Neutrophil (primary cell): ENCODE data around the gene FGR.

Experiments used
- H3K27ac ChIP-seq: fragments of 200-600 bp; sonication (generic); 2 replicates; pipeline ENCODE4 v1.5.1; 2016; ENCODE audit warnings: mild to moderate bottlenecking, moderate library complexity
- H3K27me3 ChIP-seq: fragments of 200-600 bp; sonication (generic); 2 replicates; pipeline ENCODE4 v1.6.0; 2016; ENCODE audit warnings: mild to moderate bottlenecking
- H3K36me3 ChIP-seq: fragments of 200-600 bp; sonication (generic); 2 replicates; pipeline ENCODE4 v1.5.1; 2017
- H3K4me1 ChIP-seq, 2 experiments: fragments of 200-600 bp in 1 of 2; sonication (generic) in 1 of 2; 1 replicate in 1 of 2; 2 replicates in 1 of 2; pipeline versions ENCODE4 v1.5.1 to v1.6.1; 2013 to 2016; ENCODE audit warnings: low read depth in 1 of 2, low read length in 1 of 2, mild to moderate bottlenecking in 1 of 2, moderate library complexity in 1 of 2; ENCODE audit not compliant: control insufficient read depth in 1 of 2, insufficient read depth in 1 of 2
- H3K4me3 ChIP-seq, 2 experiments: fragments of 200-600 bp in 1 of 2; sonication (generic) in 1 of 2; 1 replicate in 1 of 2; 2 replicates in 1 of 2; pipeline ENCODE4 v1.5.1; 2013 to 2016; ENCODE audit warnings: low read depth in 1 of 2, low read length in 1 of 2, mild to moderate bottlenecking in 1 of 2, moderate library complexity in 1 of 2
- H3K9me3 ChIP-seq: fragments of 200-600 bp; sonication (generic); 2 replicates; pipeline ENCODE4 v1.5.1; 2016
- CTCF ChIP-seq: fragments of 200-600 bp; sonication (generic); IDR thresholded peaks from 2 replicates; pipeline ENCODE4 v1.5.1; 2016; ENCODE audit warnings: antibody characterized with exemption

Gene FGR

GRCh38 chr1:27570356-27570755, 64.6 kb downstream of the FGR start:
- Histone ChIP-seq H3K27me3 (peaks cover 40% of the 10 kb centered on the region), H3K36me3 (no peaks in the 10 kb centered on the region), H3K27ac (no peak overlapping the region), H3K4me3 (no peak overlapping the region), H3K9me3 (no peaks in the 10 kb centered on the region), H3K4me1 (peaks cover 14 to 22% of the 10 kb centered on the region in 2 experiments)
- TF ChIP-seq CTCF = no peak

GRCh38 chr1:27569506-27570291, 65.3 kb downstream of the FGR start:
- Histone ChIP-seq H3K36me3 (no peaks in the 10 kb centered on the region), H3K4me1 (peaks cover 11 to 17% of the 10 kb centered on the region in 2 experiments), H3K27me3 (peaks cover 33% of the 10 kb centered on the region), H3K4me3 (no peak overlapping the region), H3K27ac (peak overlapping the region; percentile 48), H3K9me3 (no peaks in the 10 kb centered on the region)
- no peak for TF ChIP-seq CTCF

- peak overlapping the region; percentile 48 for H3K27ac ChIP-seq
- peaks cover 15 to 17% of the 10 kb centered on the region in 2 experiments for H3K4me1 ChIP-seq
- H3K4me3 ChIP-seq = no peak overlapping the region
Measured at GRCh38 chr1:27569088-27569460, 65.9 kb downstream of the FGR start.

GRCh38 chr1:27568300-27569087, 66.5 kb downstream of the FGR start:
- Histone ChIP-seq H3K4me1 (peaks cover 15 to 17% of the 10 kb centered on the region in 2 experiments), H3K27ac (peak overlapping the region; percentile 48), H3K9me3 (no peaks in the 10 kb centered on the region), H3K4me3 (peak overlapping the region; percentile 52 to 59), H3K36me3 (no peaks in the 10 kb centered on the region), H3K27me3 (peaks cover 21% of the 10 kb centered on the region)
- peak; percentile 78 for TF ChIP-seq CTCF

More at GRCh38 chr1:27569088-27569460, 65.9 kb downstream of the FGR start:
- Histone ChIP-seq H3K27me3 (peaks cover 27% of the 10 kb centered on the region), H3K36me3 (no peaks in the 10 kb centered on the region), H3K9me3 (no peaks in the 10 kb centered on the region)
- no peak for TF ChIP-seq CTCF

GRCh38 chr1:27567971-27568299, 67.0 kb downstream of the FGR start:
- no peaks in the 10 kb centered on the region for H3K9me3 ChIP-seq
- TF ChIP-seq CTCF = no peak
- peaks cover 15 to 17% of the 10 kb centered on the region in 2 experiments for H3K4me1 ChIP-seq
- H3K36me3 ChIP-seq = no peaks in the 10 kb centered on the region
- H3K4me3 ChIP-seq = peak overlapping the region; percentile 52 to 59
- peaks cover 17% of the 10 kb centered on the region for H3K27me3 ChIP-seq
- H3K27ac ChIP-seq = no peak overlapping the region
